Left lung (tissue), 10 donors: Measurements from ENCODE around the gene MTIF2. TPM values are rescaled to one million over a fixed set of nuclear protein-coding genes. Genes with fewer than 3 reads are reported as not detected.
"Not testable (repeated sequence)": the region's sequence is repeated elsewhere in the genome, so short reads cannot be mapped to it uniquely, and the experiment has no call there.

Experiments
- ATAC-seq: fragments of 200-7000 bp; cut with Tn5 transposase; one replicate; pipeline ENCODE4 v1.9.1; 2020; ENCODE audit warnings: moderate library complexity
- DNase-seq, 4 donors: peaks; one replicate each; pipeline ENCODE4 v3.0.0-alpha.2; 2013 to 2020
- H3K27ac ChIP-seq, 2 donors: fragments of 200-600 bp; sonication (generic) in 1 of 2; one replicate each; pipeline versions ENCODE4 v1.5.0 to v1.8.0; 2020 to 2021
- H3K27me3 ChIP-seq, 2 donors: fragments of 200-600 bp; sonication (generic) in 1 of 2; one replicate each; pipeline versions ENCODE4 v1.5.0 to v1.8.0; 2020 to 2021
- H3K36me3 ChIP-seq, 2 donors: fragments of 200-600 bp; sonication (generic) in 1 of 2; one replicate each; pipeline versions ENCODE4 v1.5.0 to v1.8.0; 2020 to 2021
- H3K4me1 ChIP-seq, 2 donors: fragments of 200-600 bp; one replicate each; pipeline ENCODE4 v1.8.0; 2021
- H3K4me3 ChIP-seq, 2 donors: fragments of 200-600 bp; sonication (generic) in 1 of 2; one replicate each; pipeline versions ENCODE4 v1.5.0 to v1.8.0; 2020 to 2021; ENCODE audit warnings: mild to moderate bottlenecking in 1 of 2
- H3K9me3 ChIP-seq, 2 donors: fragments of 200-600 bp; sonication (generic) in 1 of 2; one replicate each; pipeline versions ENCODE4 v1.5.0 to v1.8.0; 2020 to 2021
- CTCF ChIP-seq, 2 donors: fragments of 200-600 bp; sonication (generic) in 1 of 2; IDR thresholded peaks; one replicate each; pipeline versions ENCODE4 v1.5.0 to v1.8.0; 2021; ENCODE audit warnings: antibody characterized with exemption in 2 of 2
- intact Hi-C, 2 donors: fragments of 100-400 bp; cut with DNase I; formaldehyde crosslinking; loops; one replicate each; pipeline versions ENCODE4 v1.11.2 to v1.14.2; 2022
- polyA plus RNA-seq, 6 donors: library from polyadenylated mRNA; unstranded; fragments of 120-200 nt; gene quantifications; one replicate each; pipeline ENCODE4 v1.2.1, GENCODE V29; 2013; ENCODE audit not compliant: insufficient read length in 6 of 6
- total RNA-seq, 2 donors: library from RNA; stranded (reverse); fragmentation: NEBNext Ultra II Directional; extraction: Animal tissue kit (Norgen Biotek cat#: 25700); gene quantifications; one replicate each; pipeline ENCODE4 v1.2.1, GENCODE V29; 2021
- donor health status: DM: no; HTN: yes; CAD: no.
- donor health status: DM: no; HTN: no; CAD: no.

The MTIF2 gene
- total and polyA plus RNA-seq, 8 donors = 19.8 to 36.7 (median 33.5) TPM

- Histone ChIP-seq H3K4me1 (peaks cover 11 to 54% of the 10 kb centered on the region in 2 donors), H3K36me3 (peaks cover 0 to 29% of the 10 kb centered on the region in 2 donors), H3K27me3 (no peaks in the 10 kb centered on the region), H3K9me3 (no peaks in the 10 kb centered on the region), H3K27ac (peak overlapping the region; percentile 90 to 92), H3K4me3 (peak overlapping the region; percentile 70 to 77)
- DNase-seq (no peak), ATAC-seq (peak; percentile 19)
- intact Hi-C loops = no loop called here
- TF ChIP-seq CTCF (IDR thresholded peaks at IDR 0.05) = no peak
Observed at GRCh38 chr2:55231546-55232083, 37.4 kb downstream of the MTIF2 start.

GRCh38 chr2:55230551-55230950 lies 38.5 kb downstream of the MTIF2 start:
- Histone ChIP-seq H3K4me3 (no peak overlapping the region), H3K27ac (no peak overlapping the region), H3K27me3 (no peaks in the 10 kb centered on the region), H3K36me3 (peaks cover 0 to 18% of the 10 kb centered on the region in 2 donors), H3K9me3 (no peaks in the 10 kb centered on the region), H3K4me1 (peaks cover 11 to 53% of the 10 kb centered on the region in 2 donors)
- intact Hi-C loops = no loop called here
- no peak for TF ChIP-seq CTCF (IDR thresholded peaks at IDR 0.05)
- DNase-seq (no peak), ATAC-seq (no peak)

- no peaks in the 10 kb centered on the region for H3K9me3 ChIP-seq
- H3K4me3 ChIP-seq = no peak overlapping the region
- H3K27me3 ChIP-seq = no peaks in the 10 kb centered on the region
- TF ChIP-seq CTCF (IDR thresholded peaks at IDR 0.05) = no peak
- DNase-seq (no peak), ATAC-seq (no peak)
- H3K36me3 ChIP-seq = peaks cover 0 to 5% of the 10 kb centered on the region in 2 donors
- intact Hi-C loops = no loop called here
- no peak overlapping the region for H3K27ac ChIP-seq
- H3K4me1 ChIP-seq = peaks cover 9 to 40% of the 10 kb centered on the region in 2 donors
Observed at GRCh38 chr2:55229221-55229620, 39.8 kb downstream of the MTIF2 start.

GRCh38 chr2:55228226-55228563 lies 40.8 kb downstream of the MTIF2 start:
- peak overlapping the region in 1 of 2 donors; percentile 74 for H3K27ac ChIP-seq
- no peaks in the 10 kb centered on the region for H3K9me3 ChIP-seq
- H3K27me3 ChIP-seq = no peaks in the 10 kb centered on the region
- no peaks in the 10 kb centered on the region for H3K36me3 ChIP-seq
- no peak for TF ChIP-seq CTCF (IDR thresholded peaks at IDR 0.05)
- intact Hi-C loops = no loop called here
- peaks cover 0 to 31% of the 10 kb centered on the region in 2 donors for H3K4me1 ChIP-seq
- DNase-seq (no peak), ATAC-seq (no peak)
- no peak overlapping the region for H3K4me3 ChIP-seq

- H3K27me3 ChIP-seq, ATAC-seq, H3K36me3 ChIP-seq, intact Hi-C loops, H3K9me3 ChIP-seq, H3K4me3 ChIP-seq, DNase-seq: not testable (repeated sequence)
- Histone ChIP-seq H3K27ac (peak overlapping the region in 1 of 2 donors; percentile 74), H3K4me1 (peaks cover 0 to 36% of the 10 kb centered on the region in 2 donors)
Observed at GRCh38 chr2:55227437-55228225, 41.4 kb downstream of the MTIF2 start.
